Keratinocyte (primary cell): Measurements from ENCODE around the gene RNU6-9. TPM values are rescaled to one million over a fixed set of nuclear protein-coding genes. Genes with fewer than 3 reads are reported as not detected.

ENCODE experiments used
- DNase-seq: peaks from one replicate; pipeline ENCODE4 v3.0.0-alpha.2; 2011; ENCODE audit warnings: low read depth, missing footprints, low spot score
- FAIRE-seq: peaks from 2 replicates; lab custom pipeline; 2011; peaks lifted over from hg19 to GRCh38; lab: Jason Lieb, UNC
- H2AFZ ChIP-seq: 2 replicates; pipeline ENCODE4 v1.6.0; 2012; ENCODE audit warnings: low read length, control low read depth, inconsistent platforms; ENCODE audit not compliant: control insufficient read depth
- H3K27ac ChIP-seq: 2 replicates; pipeline ENCODE4 v1.5.1; 2011; ENCODE audit warnings: low read length; ENCODE audit not compliant: control insufficient read depth, insufficient read depth
- H3K27me3 ChIP-seq: 3 replicates; pipeline ENCODE4 v1.6.0; 2011; ENCODE audit warnings: low read length; ENCODE audit not compliant: control insufficient read depth, insufficient read depth; ENCODE audit errors: extremely low read depth
- H3K36me3 ChIP-seq, 2 experiments: 2 replicates in 1 of 2; 3 replicates in 1 of 2; pipeline ENCODE4 v1.5.1; 2011; ENCODE audit warnings: low read length in 2 of 2, mild to moderate bottlenecking in 1 of 2; ENCODE audit not compliant: control insufficient read depth in 2 of 2, insufficient read depth in 2 of 2; ENCODE audit errors: extremely low read depth in 1 of 2
- H3K4me1 ChIP-seq: 3 replicates; pipeline ENCODE4 v1.5.1; 2011; ENCODE audit warnings: low read length; ENCODE audit not compliant: control insufficient read depth, insufficient read depth; ENCODE audit errors: extremely low read depth
- H3K4me2 ChIP-seq: 3 replicates; pipeline ENCODE4 v1.6.0; 2011; ENCODE audit warnings: low read depth, low read length; ENCODE audit not compliant: control insufficient read depth, insufficient read depth; ENCODE audit errors: extremely low read depth
- H3K4me3 ChIP-seq, 3 experiments: fragments of 200-600 bp in 1 of 3; sonication (generic) in 1 of 3; 2 replicates in 2 of 3; 3 replicates in 1 of 3; pipeline ENCODE4 v1.5.1; 2011 to 2016; ENCODE audit warnings: low read length in 3 of 3, mild to moderate bottlenecking in 3 of 3, control low read depth in 2 of 3, inconsistent platforms in 1 of 3, low read depth in 1 of 3, mixed read lengths in 1 of 3, mixed run types in 1 of 3, moderate library complexity in 1 of 3; ENCODE audit not compliant: control insufficient read depth in 2 of 3, insufficient read depth in 2 of 3; ENCODE audit errors: extremely low read depth in 1 of 3
- H3K79me2 ChIP-seq: 2 replicates; pipeline ENCODE4 v1.6.0; 2012; ENCODE audit warnings: low read length; ENCODE audit not compliant: control insufficient read depth, insufficient read depth
- H3K9ac ChIP-seq: 3 replicates; pipeline ENCODE4 v1.6.0; 2011; ENCODE audit warnings: low read length; ENCODE audit not compliant: control insufficient read depth, insufficient read depth; ENCODE audit errors: extremely low read depth
- H3K9me1 ChIP-seq: 3 replicates; pipeline ENCODE4 v1.6.0; 2011; ENCODE audit warnings: low read length; ENCODE audit not compliant: control insufficient read depth, insufficient read depth; ENCODE audit errors: extremely low read depth
- H3K9me3 ChIP-seq: 2 replicates; pipeline ENCODE4 v1.5.1; 2012; ENCODE audit warnings: low read depth, low read length; ENCODE audit not compliant: control insufficient read depth
- H4K20me1 ChIP-seq: 3 replicates; pipeline ENCODE4 v1.6.0; 2011; ENCODE audit warnings: low read length; ENCODE audit not compliant: control insufficient read depth, insufficient read depth; ENCODE audit errors: extremely low read depth
- EZH2 ChIP-seq: IDR thresholded peaks from one replicate; pipeline ENCODE4 v1.6.1; 2012; ENCODE audit warnings: inconsistent platforms, mild to moderate bottlenecking, low read length, moderate library complexity
- dilution Hi-C: fragments of 300-500 bp; cut with MboI; formaldehyde crosslinking; loops from one replicate; pipeline ENCODE4 v1.7.0; 2020; ENCODE audit warnings: low sequenced_read_pairs; ENCODE audit not compliant: extremely low pct_ligation_motif_present
- polyA plus RNA-seq, 5 experiments: library from polyadenylated mRNA; depleted of rRNA in 3 of 5; stranded (reverse) in 3 of 5; stranded (forward) in 1 of 5; unstranded in 1 of 5; fragments of >200 nt; gene quantifications; 1 replicate in 1 of 5; 2 replicates in 3 of 5; 3 replicates in 1 of 5; pipeline versions ENCODE4 v1.2.1 to v1.2.3, GENCODE V29; 2011 to 2012; ENCODE audit warnings: missing spikeins in 2 of 5, low read depth in 1 of 5, low replicate concordance in 1 of 5
- TF ChIP-seq, protein P1 (sequence below), 3 experiments: IDR thresholded peaks in 1 of 3; conservative IDR thresholded peaks in 1 of 3; optimal IDR thresholded peaks in 1 of 3; 2 replicates in 2 of 3; 3 replicates in 1 of 3; pipeline versions ENCODE3 to v1.5.1; 2011; ENCODE audit warnings: low read length in 3 of 3, mild to moderate bottlenecking in 3 of 3, moderate library complexity in 2 of 3, control low read depth in 1 of 3, inconsistent platforms in 1 of 3; ENCODE audit not compliant: insufficient read depth in 2 of 3; ENCODE audit errors: extremely low read depth in 1 of 3

The RNU6-9 gene
- polyA plus RNA-seq, 1 donor (not counting 4 experiments of a cell fraction or from before 2014, with no cell fraction given): not detected

DNA sequence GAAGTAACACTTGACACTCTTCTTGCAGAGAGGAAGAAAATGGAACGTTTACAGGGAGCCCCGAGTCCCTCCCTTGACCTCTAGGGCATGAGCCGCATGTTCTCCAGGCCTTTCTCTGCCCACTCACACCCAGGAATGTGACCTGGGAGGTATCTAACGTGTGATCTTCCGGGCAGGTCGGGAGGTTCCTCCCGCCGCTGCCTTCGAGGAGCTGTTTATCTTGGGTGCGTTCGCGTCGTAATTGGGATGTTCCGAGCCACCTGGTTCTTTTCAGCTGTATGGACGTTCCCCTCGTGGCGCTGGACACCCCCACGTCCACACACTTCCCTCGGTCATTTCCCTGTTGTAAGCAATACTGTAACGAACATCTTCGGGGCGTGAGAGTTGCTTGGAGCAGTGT is 46.2 kb downstream of the RNU6-9 start:
- H3K9me1 ChIP-seq: peaks cover 2% of the 10 kb centered on the region
- H4K20me1 ChIP-seq: peaks cover 6% of the 10 kb centered on the region
- TF ChIP-seq, protein P1, sequence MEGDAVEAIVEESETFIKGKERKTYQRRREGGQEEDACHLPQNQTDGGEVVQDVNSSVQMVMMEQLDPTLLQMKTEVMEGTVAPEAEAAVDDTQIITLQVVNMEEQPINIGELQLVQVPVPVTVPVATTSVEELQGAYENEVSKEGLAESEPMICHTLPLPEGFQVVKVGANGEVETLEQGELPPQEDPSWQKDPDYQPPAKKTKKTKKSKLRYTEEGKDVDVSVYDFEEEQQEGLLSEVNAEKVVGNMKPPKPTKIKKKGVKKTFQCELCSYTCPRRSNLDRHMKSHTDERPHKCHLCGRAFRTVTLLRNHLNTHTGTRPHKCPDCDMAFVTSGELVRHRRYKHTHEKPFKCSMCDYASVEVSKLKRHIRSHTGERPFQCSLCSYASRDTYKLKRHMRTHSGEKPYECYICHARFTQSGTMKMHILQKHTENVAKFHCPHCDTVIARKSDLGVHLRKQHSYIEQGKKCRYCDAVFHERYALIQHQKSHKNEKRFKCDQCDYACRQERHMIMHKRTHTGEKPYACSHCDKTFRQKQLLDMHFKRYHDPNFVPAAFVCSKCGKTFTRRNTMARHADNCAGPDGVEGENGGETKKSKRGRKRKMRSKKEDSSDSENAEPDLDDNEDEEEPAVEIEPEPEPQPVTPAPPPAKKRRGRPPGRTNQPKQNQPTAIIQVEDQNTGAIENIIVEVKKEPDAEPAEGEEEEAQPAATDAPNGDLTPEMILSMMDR (optimal IDR thresholded peaks at IDR 0.05 in 1 of 3, IDR thresholded peaks at IDR 0.05 in 1 of 3, conservative IDR thresholded peaks at IDR 0.05 in 1 of 3; ENCODE audit: extremely low read depth in 1 of 3, insufficient read depth in 2 of 3, low read length in 3 of 3): no peak
- no peak for TF ChIP-seq EZH2
- no peak overlapping the region for H2AFZ ChIP-seq
- DNase-seq (no peak), FAIRE-seq (no peak)
- no peaks in the 10 kb centered on the region for H3K79me2 ChIP-seq
- H3K27me3 ChIP-seq: peaks cover 3% of the 10 kb centered on the region
- H3K4me1 ChIP-seq: peaks cover 15% of the 10 kb centered on the region
- no peak overlapping the region for H3K4me2 ChIP-seq
- no peak overlapping the region for H3K27ac ChIP-seq
- dilution Hi-C loops: no loop called here
- H3K4me3 ChIP-seq: no peak overlapping the region
- no peaks in the 10 kb centered on the region for H3K9me3 ChIP-seq
- H3K36me3 ChIP-seq: peaks cover 0 to 4% of the 10 kb centered on the region in 2 experiments
- no peak overlapping the region for H3K9ac ChIP-seq

GRCh38 chr19:939922-940321 is 46.6 kb downstream of the RNU6-9 start:
- Histone ChIP-seq H4K20me1 (peaks cover 6% of the 10 kb centered on the region), H2AFZ (no peak overlapping the region), H3K27ac (no peak overlapping the region)

More at GRCh38 chr19:939922-940321, 46.6 kb downstream of the RNU6-9 start:
- Histone ChIP-seq H3K4me2 (no peak overlapping the region), H3K4me1 (peaks cover 15% of the 10 kb centered on the region), H3K27me3 (peaks cover 6% of the 10 kb centered on the region), H3K9me1 (peaks cover 2% of the 10 kb centered on the region), H3K79me2 (no peaks in the 10 kb centered on the region), H3K36me3 (peaks cover 0 to 4% of the 10 kb centered on the region in 2 experiments), H3K9me3 (no peaks in the 10 kb centered on the region), H3K9ac (no peak overlapping the region), H3K4me3 (no peak overlapping the region)
- DNase-seq: no peak
- TF ChIP-seq EZH2: no peak
- TF ChIP-seq, protein P1 (optimal IDR thresholded peaks at IDR 0.05 in 1 of 3, IDR thresholded peaks at IDR 0.05 in 1 of 3, conservative IDR thresholded peaks at IDR 0.05 in 1 of 3; ENCODE audit: extremely low read depth in 1 of 3, insufficient read depth in 2 of 3, low read length in 3 of 3): no peak
- dilution Hi-C loops: no loop called here
- no peak for FAIRE-seq
